Erythroblast (primary cell): ENCODE data around the gene GPC4.

Source experiments
- GATA1 ChIP-seq: IDR thresholded peaks from 2 replicates; pipeline ENCODE4 v1.6.1; 2011; ENCODE audit warnings: low read depth, mild to moderate bottlenecking, control low read depth, low read length, moderate library complexity
- POLR2A ChIP-seq: IDR thresholded peaks from 2 replicates; pipeline ENCODE4 v1.6.1; 2011; ENCODE audit warnings: mild to moderate bottlenecking, low read length

DNA sequence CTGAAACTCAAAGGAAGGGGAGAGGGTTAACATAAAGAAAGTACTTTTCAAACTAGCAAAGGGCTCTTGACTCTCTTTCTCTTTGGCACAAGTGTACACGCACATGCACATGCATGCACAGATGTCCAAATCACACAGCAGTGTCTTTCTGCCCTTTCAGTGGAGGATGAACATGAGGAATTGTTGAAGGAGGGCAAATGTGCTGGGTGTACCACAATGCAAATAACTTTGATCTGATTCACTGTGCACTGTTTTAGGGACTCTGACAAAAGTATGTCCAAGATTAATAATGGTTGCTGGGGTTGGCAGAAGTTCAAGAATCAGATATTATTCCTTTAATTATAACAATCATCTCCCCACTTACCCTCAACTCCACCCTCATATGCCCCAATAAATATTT lies 93.8 kb downstream of the GPC4 start:
- no peak for TF ChIP-seq POLR2A
- TF ChIP-seq GATA1 = no peak
